HG03565 (cell line): ENCODE results near the gene PSMD7.

Experiments used
- ATAC-seq: cut with Tn5 transposase; IDR thresholded peaks from one replicate; pipeline ENCODE4 v1.9.1; 2021; ENCODE audit warnings: mild to moderate bottlenecking, moderate library complexity; ENCODE audit not compliant: unreplicated experiment

The PSMD7 gene

DNA sequence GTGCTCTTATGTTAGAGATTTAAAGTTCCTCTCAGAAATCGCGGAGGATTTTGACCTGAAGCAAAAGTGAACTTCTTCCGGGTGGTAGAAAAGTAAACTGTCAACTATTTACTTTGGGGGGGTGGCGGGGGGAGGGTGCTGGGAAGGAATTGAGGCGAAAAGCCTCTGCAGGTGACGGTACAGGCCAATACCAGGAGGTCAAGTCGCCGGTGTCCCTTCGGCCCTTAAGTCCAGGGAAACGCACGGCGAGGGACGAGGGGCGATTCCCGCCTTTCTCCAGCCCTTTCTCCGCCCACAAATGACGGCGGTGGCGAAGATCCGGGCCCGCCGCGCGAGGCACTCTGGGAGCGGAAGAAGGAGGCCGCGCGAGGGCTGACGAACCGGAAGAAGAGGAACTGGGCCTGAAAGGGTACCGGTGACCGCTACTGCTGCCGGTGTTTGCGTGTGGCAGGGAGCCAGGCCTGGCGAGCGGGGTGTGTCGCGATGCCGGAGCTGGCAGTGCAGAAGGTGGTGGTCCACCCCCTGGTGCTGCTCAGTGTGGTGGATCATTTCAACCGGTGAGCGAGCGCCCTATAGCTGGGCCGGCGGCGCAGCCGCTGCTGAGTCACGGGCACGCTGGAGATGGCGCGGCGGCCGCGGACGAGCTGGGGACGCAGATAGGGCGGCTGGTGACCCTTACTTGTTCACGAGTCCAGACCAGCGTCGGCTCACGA, at the start of gene PSMD7:
Gene PSMD7, plus strand, starts transcription at position 383 of the 713 bp plus-strand sequence. Its CDS starts 101 bp downstream, at position 484.
- peak; percentile 91 for ATAC-seq

DNA sequence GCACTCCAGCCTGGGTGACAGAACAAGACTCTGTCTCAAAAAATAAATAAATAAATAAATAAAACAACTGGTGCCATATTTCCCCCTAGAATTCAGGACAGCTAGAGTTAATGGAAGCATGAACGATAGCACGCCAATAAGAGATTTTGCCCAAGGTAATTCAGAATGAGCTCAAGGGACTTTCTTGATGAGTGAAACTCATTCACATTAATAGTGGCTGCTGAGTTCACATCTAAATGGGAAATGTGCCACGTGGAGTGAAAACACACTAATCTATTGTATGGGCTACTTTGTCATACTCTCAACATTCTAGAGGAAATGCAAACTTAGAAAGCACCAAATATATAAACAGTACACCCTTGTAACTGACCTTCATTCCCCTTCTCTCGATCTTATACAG, 47.4 kb upstream of the PSMD7 start:
- ATAC-seq, result no peak

DNA sequence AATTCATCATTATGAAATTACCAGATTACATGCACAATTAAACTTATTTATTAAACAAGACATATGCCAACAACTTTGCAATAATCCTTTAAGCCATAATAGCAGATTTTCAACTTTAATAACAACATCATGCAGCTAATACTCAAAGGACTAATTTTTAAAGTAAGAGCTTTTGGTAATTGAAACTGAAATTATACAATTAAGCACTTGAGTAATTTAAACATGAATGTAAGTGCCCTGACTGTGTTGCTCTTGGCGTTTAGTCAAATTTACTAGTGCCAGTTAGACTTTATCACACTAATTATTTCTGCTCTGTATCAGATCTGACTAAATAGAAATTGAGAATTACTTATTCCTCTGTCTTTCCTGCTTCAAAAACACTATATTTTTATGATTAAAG, 46.8 kb upstream of the PSMD7 start:
- no peak for ATAC-seq

DNA sequence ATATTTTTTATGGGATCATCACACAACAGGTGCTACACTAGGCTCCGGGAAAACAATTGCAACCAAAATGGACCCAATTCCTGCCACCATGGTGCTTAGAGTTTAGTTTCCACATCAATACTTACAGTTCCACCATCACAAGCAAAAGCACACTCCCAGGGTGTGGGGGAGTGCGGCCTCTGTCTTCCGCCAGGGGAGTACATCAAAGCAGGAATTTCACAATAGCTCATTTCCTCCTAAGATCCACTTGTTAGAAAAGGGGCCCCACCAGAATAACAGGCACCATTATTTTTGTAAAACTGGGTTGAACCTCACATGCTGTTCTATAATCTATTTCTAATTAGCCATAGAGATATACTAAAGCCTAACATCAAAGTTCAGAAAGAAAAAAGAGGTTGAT, 44.3 kb upstream of the PSMD7 start:
- ATAC-seq, result no peak

DNA sequence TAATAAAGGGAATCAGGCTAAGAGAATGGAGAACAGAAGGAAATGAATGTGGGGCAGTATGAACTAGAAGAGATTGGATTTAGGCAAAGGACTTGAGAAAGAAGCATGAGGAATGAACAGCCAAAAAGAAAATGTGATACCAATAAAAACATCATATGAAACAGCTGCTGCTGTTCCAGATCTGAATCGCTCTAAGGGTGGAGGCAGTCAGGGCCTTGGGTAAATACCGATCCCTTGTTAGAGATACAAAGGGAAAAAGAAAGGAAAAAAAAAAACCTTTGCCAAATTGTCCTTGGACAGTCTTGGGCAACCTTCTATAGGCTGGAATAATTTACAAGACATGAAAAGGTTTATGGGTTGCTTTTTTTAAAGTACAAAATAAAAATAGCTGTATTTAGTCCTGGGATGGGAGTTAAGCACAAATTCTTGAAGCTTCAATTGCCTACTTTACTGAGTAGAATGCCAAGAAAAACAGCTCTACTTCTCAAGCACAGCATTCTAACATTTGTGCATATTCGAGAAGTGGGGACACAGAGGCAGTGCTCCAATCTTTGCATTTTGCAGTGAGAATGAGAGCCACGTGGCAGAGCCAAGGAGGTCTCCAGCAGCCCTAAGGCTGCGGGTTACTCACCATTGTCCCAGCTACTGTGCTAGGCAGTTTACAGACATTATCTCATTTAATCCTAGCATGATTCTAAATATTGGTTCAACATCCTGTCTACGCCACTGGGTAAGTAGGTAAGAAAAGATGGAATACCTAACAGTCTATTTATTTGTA, 43.3 kb upstream of the PSMD7 start:
- ATAC-seq, result no peak

DNA sequence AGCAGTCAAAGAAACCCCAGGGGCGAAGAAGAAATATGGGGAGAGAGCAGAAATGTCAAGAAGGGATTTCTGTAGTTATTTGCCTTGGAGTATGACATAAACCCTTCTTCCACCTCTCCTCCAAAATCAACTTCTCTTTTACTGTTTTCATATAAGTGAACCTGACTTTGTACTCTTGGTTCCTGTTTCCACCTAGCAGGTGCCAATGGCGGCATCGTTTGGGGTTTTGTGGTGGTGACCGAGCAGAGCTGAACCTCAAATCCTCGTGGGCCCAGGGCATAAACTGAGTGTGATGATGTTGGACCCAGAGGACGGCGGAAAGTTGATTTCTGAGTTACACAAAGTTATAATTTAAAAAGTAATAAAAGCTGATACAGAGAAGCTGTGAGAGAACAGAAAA, 39.6 kb upstream of the PSMD7 start:
- ATAC-seq, result no peak

DNA sequence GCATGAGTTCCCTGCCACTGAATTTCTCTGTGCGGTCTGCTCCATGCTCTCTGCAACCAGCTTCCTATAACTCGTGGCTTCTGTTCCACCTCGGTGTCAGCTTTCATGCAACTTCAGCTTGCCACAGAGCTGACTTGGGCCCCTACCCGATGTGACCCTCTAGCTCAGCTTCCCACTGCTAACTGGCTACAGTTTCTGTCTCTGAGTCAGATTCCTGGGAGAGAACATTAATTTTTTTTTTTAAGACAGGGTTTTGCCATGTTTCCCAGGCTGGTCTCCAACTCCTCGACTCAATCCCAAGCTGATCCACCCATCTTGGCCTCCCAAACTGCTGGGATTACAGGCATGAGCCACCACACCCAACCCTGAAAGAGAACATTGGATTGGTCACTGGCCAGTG, 35.5 kb upstream of the PSMD7 start:
- no peak for ATAC-seq

DNA sequence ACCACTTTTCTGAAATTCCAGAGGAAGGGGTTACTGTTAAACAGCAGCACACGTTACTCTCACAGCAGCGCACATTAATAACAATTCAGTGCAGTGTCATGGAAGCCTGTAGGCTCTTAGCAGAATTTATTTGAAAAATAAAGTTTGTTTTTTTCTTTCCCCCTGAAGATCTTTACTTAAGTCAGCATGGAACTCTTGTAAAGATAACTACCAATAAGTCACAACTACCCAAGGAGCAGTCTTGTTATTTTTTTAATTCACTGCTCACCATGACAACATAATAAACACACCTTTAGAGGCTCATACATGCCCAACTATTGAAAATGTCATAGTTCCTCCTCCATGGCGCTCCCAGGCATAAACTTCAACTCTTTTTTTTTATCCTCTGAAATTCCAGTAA, 31.8 kb upstream of the PSMD7 start:
- no peak for ATAC-seq

DNA sequence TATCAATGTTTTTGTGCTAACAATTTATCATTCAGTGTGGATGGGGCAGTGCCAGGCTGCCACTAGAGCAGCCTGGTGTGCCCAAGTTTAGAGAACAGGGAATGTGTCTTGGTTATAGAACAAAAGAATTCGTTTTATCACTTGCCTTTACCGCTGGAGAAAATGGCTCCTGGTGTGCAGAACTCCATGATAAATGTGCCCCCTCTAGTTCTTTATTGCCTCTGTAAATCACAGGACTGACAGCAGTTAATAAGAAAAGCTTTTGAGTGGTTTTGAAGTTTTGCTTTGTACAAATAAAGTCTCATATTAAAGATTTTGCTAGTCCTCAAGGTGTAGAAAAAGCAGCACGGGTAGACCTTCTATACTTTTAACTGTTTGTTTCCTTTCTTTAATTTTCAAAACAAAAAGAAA, 28.2 kb upstream of the PSMD7 start:
- ATAC-seq, result no peak

DNA sequence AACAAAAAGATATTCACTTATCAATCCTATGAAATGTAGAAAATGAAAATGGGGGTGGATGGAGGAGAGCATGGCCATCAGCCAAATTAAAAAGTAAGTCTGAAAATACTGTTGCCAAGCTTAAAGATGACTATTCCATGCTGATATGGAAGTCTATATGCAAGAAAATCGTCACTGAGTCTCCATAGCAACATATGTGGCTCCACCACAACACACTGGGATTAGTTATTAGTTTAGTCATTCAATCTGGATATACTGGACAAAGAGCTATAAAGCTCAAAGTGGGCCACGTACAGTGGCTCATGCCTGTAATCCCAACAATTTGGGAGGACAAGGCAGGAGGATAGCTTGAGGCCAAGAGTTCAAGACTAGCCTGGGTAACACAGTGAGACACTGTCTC, 24.7 kb upstream of the PSMD7 start:
- no peak for ATAC-seq

DNA sequence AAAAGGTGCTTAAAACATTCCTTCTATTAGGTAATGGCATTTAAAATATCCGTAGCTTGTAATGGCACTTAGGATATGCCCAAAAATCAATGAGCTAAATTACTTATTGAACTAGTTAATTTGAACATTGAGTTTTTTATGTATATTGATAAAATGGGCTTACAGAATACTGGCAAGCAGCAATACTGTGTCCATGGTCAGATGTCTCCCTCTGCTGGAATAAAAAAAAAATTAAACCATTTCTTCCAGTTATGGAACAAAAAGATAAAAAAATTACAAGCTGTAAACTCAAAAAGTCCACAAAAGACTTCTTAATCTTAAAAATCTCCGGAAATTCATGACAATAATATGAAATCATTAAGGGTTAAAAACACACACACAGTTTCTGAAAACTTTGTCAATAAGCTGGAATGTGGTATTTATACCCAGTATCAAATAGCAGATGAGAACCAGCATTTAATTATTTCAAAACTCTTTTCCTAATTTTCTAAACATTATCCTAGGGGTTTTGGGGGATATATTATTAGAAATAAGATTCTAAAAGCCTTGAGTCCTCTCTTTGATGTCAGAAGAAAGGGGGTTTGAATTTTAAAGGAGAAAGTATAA, 21.5 kb upstream of the PSMD7 start:
- no peak for ATAC-seq

DNA sequence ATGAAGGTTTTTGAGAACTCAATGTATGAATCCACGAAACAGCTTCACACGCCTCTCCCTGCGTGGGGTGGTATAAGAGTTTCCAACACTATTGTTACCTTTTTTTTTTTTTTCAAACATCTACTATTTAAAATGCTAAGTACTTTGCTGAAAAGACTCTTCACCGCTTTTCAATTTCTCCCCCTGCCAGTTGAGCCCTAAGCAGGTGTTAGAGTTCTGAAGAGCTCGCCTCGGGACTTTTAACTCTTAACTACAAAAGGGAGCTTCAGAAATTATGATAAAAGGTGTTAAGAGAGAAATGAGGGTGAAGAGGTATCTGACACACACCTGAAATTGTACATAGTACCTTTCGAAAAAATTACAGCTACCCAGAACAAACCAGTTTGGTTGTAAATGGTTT, 20.9 kb upstream of the PSMD7 start:
- ATAC-seq, result no peak

DNA sequence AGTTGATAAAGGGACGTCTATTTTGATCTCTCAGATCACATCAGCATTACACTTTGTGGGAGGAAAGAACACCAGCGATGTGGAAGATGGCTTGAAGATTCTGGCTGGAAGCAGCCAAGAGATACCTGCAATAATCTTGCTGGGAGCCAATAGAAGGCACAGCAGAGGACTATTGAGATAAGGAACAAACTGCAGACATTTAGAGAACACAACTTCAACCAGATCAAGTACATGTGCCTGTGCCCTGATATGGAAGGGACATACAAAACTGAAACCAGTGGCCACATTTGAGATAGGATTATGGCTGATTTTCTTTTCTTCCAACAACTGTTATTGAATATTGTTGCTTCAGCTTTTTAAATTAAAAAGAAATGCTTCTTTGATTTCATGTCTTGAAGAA, 18.6 kb upstream of the PSMD7 start:
- no peak for ATAC-seq

DNA sequence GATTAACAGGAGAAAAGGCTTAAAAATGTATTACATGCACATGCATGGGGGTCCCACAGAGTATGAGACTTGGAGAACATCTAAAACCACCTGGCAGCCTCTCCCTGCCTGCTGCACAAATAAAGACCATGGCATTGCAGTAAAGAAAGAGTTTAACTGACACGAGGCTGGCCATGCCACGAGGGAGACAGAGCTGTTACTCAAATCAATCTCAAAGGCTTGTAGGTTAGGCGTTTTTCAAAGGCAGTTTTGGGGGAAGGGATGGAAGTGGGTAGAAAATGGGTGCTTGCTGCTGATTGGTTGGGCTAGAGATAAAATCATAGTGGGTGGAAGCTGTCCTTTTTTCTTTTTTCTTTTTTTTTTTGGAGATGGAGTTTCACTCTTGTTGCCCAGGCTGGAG, 17.3 kb upstream of the PSMD7 start:
- no peak for ATAC-seq

DNA sequence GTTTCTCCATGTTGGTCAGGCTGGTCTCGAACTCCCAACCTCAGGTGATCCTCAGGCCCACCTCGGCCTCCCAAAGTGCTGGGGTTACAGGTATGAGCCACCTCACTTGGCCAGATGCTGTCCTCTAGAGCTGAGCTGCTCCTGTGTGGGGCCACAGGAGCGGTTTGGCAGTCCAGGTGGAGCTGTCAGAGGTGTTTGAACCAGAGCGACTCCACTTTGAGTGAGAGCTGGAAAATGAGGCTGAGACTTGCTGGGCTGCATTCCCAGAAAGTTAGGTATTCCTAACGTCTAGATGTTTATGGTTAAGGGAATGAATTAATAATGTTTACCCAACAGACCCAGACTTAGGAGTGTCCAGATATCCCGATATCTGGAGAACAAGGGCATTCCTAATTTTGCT, 16.8 kb upstream of the PSMD7 start:
- ATAC-seq, result no peak

DNA sequence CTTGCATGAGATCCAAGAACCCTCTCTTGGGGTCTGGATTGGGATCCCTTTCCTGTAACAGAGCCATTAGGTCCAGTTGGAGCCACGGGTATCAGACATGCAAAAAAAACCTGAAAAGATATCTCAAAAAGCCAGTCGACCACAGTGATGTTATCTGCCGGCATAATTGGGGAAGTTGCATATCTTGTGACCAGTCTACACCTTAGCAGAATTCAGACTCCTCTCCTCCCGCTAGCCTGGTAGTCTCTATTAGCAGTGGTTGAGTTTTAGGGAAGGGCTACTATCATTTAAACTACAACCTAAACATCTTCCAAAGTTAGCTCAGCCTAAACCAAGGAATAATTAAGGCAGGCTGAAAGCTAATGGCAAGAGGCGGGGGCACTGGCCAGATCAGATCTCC, 16.2 kb upstream of the PSMD7 start:
- ATAC-seq, result no peak

DNA sequence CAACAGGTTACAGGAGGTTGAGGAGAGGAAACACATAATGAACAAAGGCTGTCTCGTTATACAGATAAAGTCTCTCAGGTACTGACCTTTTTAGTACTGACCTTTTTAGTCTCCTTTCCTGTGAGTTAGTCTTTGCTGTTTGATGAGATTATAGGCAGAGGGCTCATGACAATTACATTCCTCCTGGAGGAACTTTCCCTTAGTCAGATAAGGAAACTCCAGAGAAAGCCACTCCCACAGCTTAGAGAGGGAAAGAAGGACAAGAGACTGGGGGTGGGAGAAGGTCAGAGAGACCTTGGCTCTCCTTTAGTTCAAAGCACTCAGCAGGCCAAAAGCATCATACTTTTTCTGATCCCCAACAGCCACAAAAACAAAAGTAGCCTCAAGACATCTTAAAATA, 15.3 kb upstream of the PSMD7 start:
- no peak for ATAC-seq

DNA sequence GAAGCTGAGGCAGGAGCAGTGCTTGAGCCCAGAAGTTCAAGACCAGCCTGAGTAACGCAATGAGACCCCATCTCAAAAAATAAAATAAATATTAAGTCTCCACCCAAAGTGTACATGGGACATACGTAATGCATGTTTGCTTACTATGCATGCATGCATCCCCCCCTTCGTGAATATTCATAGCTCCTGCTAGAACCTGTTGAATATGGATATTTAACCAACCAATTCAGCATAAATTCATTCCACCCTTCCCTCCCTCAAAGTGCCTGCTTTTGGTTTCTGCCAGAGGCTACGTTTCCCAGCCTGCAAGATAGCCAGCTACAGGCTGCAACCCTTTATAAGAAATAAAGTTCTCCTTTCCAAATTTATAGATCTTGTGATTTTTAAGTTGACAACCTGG, 12.9 kb upstream of the PSMD7 start:
- ATAC-seq, result no peak

DNA sequence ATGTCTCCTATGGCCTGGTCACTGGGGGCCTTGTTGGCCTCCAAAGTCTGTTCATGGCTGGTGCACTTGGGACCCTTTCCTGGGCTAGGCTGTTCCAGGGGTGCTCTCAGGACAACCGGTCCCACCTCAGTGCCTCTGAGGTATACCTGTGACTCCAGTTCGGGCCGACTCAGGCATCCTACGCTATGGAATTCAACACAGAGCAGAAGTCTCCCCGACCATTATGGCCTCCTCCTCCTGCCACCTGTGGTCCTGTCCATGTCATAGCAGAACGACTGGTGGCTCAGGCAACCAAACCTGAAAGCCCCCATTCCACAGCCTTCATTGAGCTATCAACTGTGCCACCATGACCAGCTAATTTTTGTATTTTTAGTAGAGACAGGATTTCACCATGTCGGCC, 8.5 kb upstream of the PSMD7 start:
- ATAC-seq, result no peak

DNA sequence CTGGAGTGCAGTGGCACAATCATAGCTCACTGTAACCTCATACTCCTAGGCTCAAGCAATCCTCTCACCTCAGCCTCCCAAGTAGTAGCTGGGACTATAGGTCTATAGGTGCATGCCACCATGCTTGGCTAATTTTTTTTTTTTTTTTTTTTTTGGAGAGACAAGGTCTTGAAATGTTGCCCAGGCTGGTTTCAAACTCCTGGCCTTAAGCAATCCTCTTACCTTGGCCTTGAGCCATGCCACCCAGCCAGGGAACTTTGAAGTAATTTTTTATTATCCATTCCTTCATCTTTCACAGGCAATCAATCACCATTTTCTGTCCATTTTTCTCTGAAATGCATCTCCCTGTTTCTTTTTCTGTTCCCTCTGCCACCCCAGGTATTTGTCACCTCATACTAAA, 6.3 kb upstream of the PSMD7 start:
- no peak for ATAC-seq

DNA sequence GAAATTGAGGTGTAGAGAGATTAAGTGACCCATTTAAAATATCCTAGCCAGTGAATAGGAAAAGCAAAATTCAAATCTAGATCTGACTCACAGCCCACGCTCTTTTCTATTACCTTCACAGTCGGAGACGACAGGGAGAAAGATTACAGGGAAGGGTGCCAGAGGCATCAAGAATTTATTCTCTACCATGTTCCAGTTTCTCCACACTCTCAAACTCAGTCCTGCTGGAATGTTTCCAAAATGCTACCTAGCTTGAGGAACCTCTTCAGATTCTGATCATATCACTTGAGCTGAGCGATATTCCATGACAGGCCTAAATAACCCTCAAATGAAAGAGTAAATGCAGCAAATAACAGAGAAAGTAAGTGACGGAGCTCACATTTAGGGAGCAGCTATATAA, 5.4 kb upstream of the PSMD7 start:
- ATAC-seq, result no peak

DNA sequence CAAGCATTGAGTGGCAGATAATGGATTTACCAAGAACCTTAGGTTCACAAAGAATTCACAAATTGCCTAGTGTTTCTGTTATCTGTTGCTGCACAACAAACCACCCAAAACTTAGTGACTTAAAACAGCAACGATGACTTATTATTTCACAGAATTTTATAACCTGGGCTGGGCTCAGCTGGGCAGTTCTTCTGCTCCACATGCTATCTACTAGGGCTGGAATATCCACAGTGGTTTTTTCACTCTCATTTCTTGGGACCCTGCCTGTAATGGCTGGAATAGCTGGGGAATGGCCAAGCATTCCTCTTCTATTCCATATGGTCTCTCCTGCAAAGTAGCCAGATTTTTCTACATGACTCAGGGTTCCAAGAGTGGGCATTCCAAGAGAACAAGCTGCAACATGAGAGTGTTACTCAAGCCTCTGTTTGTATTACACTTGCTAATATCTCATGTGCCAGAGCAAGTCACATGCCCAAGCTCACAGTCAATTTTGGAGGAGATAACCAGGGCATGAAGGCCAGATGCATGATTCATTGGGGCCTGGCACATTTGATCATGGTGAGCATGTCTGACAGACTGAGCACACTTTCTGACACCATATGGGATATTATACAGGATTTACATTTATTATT, 4.9 kb upstream of the PSMD7 start:
- ATAC-seq, result no peak
